IMR-90 (cell line): Measurements from ENCODE around the gene RUNX1. TPM values are rescaled to one million over a fixed set of nuclear protein-coding genes. Genes with fewer than 3 reads are reported as not detected.

Source experiments
- ATAC-seq: fragments of 200-7000 bp; cut with Tn5 transposase; 2 replicates; pipeline ENCODE4 v1.9.1; 2020; ENCODE audit warnings: low read depth, mild to moderate bottlenecking, moderate library complexity
- BruUV-seq: library from RNA; stranded (reverse); fragments of 400-500 nt; replicated peaks from 2 replicates; lab custom pipeline; 2021; lab: Mats Ljungman, UMichigan
- CTCF ChIA-PET: fragments of 300-600 bp; formaldehyde crosslinking; extraction: SDS; loops from one replicate; lab custom pipeline; 2021; ENCODE audit warnings: antibody characterized with exemption; lab: Yijun Ruan, JAX
- POLR2A ChIA-PET: fragments of 300-600 bp; sonication (Branson Sonifier 250); formaldehyde crosslinking; loops from one replicate; lab custom pipeline; 2022; ENCODE audit warnings: antibody characterized with exemption; ENCODE audit not compliant: unreplicated experiment; lab: Charles Lee
- DNase-seq: peaks from one replicate; pipeline ENCODE4 v3.0.0; 2013
- H2AFZ ChIP-seq: replicated peaks from 2 replicates; pipeline ENCODE3; 2013; ENCODE audit warnings: low read length, mild to moderate bottlenecking; ENCODE audit not compliant: poor library complexity
- H2AK5ac ChIP-seq: 2 replicates; pipeline ENCODE4 v1.6.1; 2013; ENCODE audit warnings: low read depth, low read length, inconsistent platforms
- H2AK9ac ChIP-seq: replicated peaks from 2 replicates; pipeline ENCODE3; 2013; ENCODE audit warnings: mild to moderate bottlenecking, low read depth, low read length, moderate library complexity; ENCODE audit not compliant: poor library complexity
- H2BK120ac ChIP-seq: 2 replicates; pipeline ENCODE4 v1.6.1; 2013; ENCODE audit warnings: low read depth, low read length, inconsistent platforms
- H2BK15ac ChIP-seq: 3 replicates; pipeline ENCODE4 v1.6.1; 2013; ENCODE audit warnings: low read depth, low read length, inconsistent platforms
- H2BK20ac ChIP-seq: 2 replicates; pipeline ENCODE4 v1.6.1; 2013; ENCODE audit warnings: low read depth, mild to moderate bottlenecking, inconsistent platforms, low read length, moderate library complexity
- H2BK5ac ChIP-seq: 2 replicates; pipeline ENCODE4 v1.6.1; 2013; ENCODE audit warnings: mild to moderate bottlenecking, low read depth, low read length, inconsistent platforms; ENCODE audit not compliant: poor library complexity, severe bottlenecking
- H3K14ac ChIP-seq: replicated peaks from 2 replicates; pipeline ENCODE4 v1.6.1; 2013; ENCODE audit warnings: low read depth, low read length, inconsistent platforms
- H3K18ac ChIP-seq: 2 replicates; pipeline ENCODE4 v1.6.1; 2013; ENCODE audit warnings: low read depth, low read length, control low read depth
- H3K23ac ChIP-seq: 2 replicates; pipeline ENCODE4 v1.6.1; 2013; ENCODE audit warnings: low read depth, low read length, inconsistent platforms
- H3K27ac ChIP-seq: 2 replicates; pipeline ENCODE4 v1.5.1; 2013; ENCODE audit warnings: mild to moderate bottlenecking, control low read depth, low read length; ENCODE audit not compliant: insufficient read depth
- H3K27me3 ChIP-seq: 2 replicates; pipeline ENCODE4 v1.6.1; 2013; ENCODE audit warnings: low read length; ENCODE audit not compliant: control insufficient read depth, insufficient read depth
- H3K36me3 ChIP-seq: 2 replicates; pipeline ENCODE4 v1.6.1; 2013; ENCODE audit warnings: low read length, mixed read lengths; ENCODE audit not compliant: control insufficient read depth, insufficient read depth
- H3K4ac ChIP-seq: 2 replicates; pipeline ENCODE4 v1.6.1; 2013; ENCODE audit warnings: low read depth, low read length, inconsistent platforms
- H3K4me1 ChIP-seq: 2 replicates; pipeline ENCODE4 v1.6.1; 2013; ENCODE audit warnings: low read length, mixed read lengths; ENCODE audit not compliant: control insufficient read depth, insufficient read depth
- H3K4me2 ChIP-seq: 2 replicates; pipeline ENCODE4 v1.6.1; 2013; ENCODE audit warnings: low read depth, mild to moderate bottlenecking, control low read depth, low read length, moderate library complexity
- H3K4me3 ChIP-seq: 2 replicates; pipeline ENCODE4 v1.5.1; 2013; ENCODE audit warnings: low read depth, mild to moderate bottlenecking, control low read depth, low read length, moderate library complexity; ENCODE audit not compliant: insufficient read depth
- H3K56ac ChIP-seq: 2 replicates; pipeline ENCODE4 v1.6.1; 2013; ENCODE audit warnings: low read length, inconsistent platforms; ENCODE audit not compliant: insufficient read depth; ENCODE audit errors: extremely low read depth
- H3K79me1 ChIP-seq, 2 experiments: 2 replicates each; pipeline ENCODE4 v1.6.1; 2013; ENCODE audit warnings: low read length in 2 of 2, inconsistent platforms in 1 of 2, low read depth in 1 of 2
- H3K9ac ChIP-seq: 2 replicates; pipeline ENCODE4 v1.6.1; 2013; ENCODE audit warnings: low read depth, low read length, control low read depth
- H3K9me1 ChIP-seq: 2 replicates; pipeline ENCODE4 v1.6.1; 2013; ENCODE audit warnings: low read length, inconsistent platforms; ENCODE audit not compliant: insufficient read depth
- H3K9me3 ChIP-seq: 2 replicates; pipeline ENCODE4 v1.6.1; 2013; ENCODE audit warnings: low read length; ENCODE audit not compliant: control insufficient read depth, insufficient read depth
- H4K20me1 ChIP-seq: 2 replicates; pipeline ENCODE4 v1.6.1; 2013; ENCODE audit warnings: low read length, inconsistent platforms; ENCODE audit not compliant: insufficient read depth
- H4K5ac ChIP-seq: 2 replicates; pipeline ENCODE4 v1.6.1; 2013; ENCODE audit warnings: mild to moderate bottlenecking, low read depth, low read length, control low read depth
- H4K8ac ChIP-seq, 2 experiments: 2 replicates each; pipeline ENCODE4 v1.6.1; 2013; ENCODE audit warnings: low read depth in 2 of 2, low read length in 2 of 2, control low read depth in 1 of 2, inconsistent platforms in 1 of 2
- H4K91ac ChIP-seq: 2 replicates; pipeline ENCODE4 v1.6.1; 2013; ENCODE audit warnings: low read depth, low read length, inconsistent platforms; ENCODE audit not compliant: insufficient read depth
- BHLHE40 ChIP-seq: fragments of 150-350 bp; IDR thresholded peaks from 2 replicates; pipeline ENCODE4 v1.6.1; 2016; ENCODE audit warnings: mild to moderate bottlenecking, low read depth, low read length
- CEBPB ChIP-seq: IDR thresholded peaks from 2 replicates; pipeline ENCODE4 v1.6.1; 2012; ENCODE audit warnings: low read depth, low read length, improper control_type of control experiment
- CHD1 ChIP-seq: IDR thresholded peaks from 2 replicates; pipeline ENCODE4 v1.6.1; 2012; ENCODE audit warnings: low read depth, low read length, improper control_type of control experiment
- FOS ChIP-seq: fragments of 150-350 bp; IDR thresholded peaks from 2 replicates; pipeline ENCODE4 v1.6.1; 2016; ENCODE audit warnings: low read depth, low read length
- MAFK ChIP-seq: IDR thresholded peaks from 2 replicates; pipeline ENCODE4 v1.6.1; 2012; ENCODE audit warnings: low read depth, low read length, improper control_type of control experiment
- MAZ ChIP-seq: IDR thresholded peaks from 2 replicates; pipeline ENCODE4 v1.6.1; 2012; ENCODE audit warnings: low read depth, mild to moderate bottlenecking, low read length, improper control_type of control experiment, moderate library complexity, borderline replicate concordance
- MXI1 ChIP-seq: IDR thresholded peaks from 2 replicates; pipeline ENCODE4 v1.6.1; 2012; ENCODE audit warnings: low read depth, mild to moderate bottlenecking, low read length, moderate library complexity, borderline replicate concordance
- NFE2L2 ChIP-seq: fragments of 150-350 bp; IDR thresholded peaks from 2 replicates; pipeline ENCODE4 v1.6.1; 2016; ENCODE audit warnings: low read depth, mild to moderate bottlenecking, low read length
- POLR2A ChIP-seq: IDR thresholded peaks from 2 replicates; pipeline ENCODE4 v1.6.1; 2012; ENCODE audit warnings: mild to moderate bottlenecking, low read depth, low read length
- RAD21 ChIP-seq: IDR thresholded peaks from 2 replicates; pipeline ENCODE4 v1.6.1; 2012; ENCODE audit warnings: low read length, improper control_type of control experiment
- RCOR1 ChIP-seq: IDR thresholded peaks from 2 replicates; pipeline ENCODE4 v1.6.1; 2012; ENCODE audit warnings: mild to moderate bottlenecking, low read length, improper control_type of control experiment; ENCODE audit not compliant: insufficient replicate concordance
- RFX5 ChIP-seq: IDR thresholded peaks from 2 replicates; pipeline ENCODE4 v1.8.0; 2012; ENCODE audit warnings: low read depth, mild to moderate bottlenecking, low read length, moderate library complexity
- SMC3 ChIP-seq: fragments of 150-350 bp; IDR thresholded peaks from 2 replicates; pipeline ENCODE4 v1.6.1; 2016; ENCODE audit warnings: low read depth, mild to moderate bottlenecking, antibody characterized with exemption, low read length, moderate library complexity
- WGBS, 2 experiments: methylation state at CpG; one replicate each; pipeline versions ENCODE4 v1.1.5 to v1.1.7; 2013; ENCODE audit warnings: missing lambda C conversion rate in 2 of 2; ENCODE audit not compliant: insufficient read length in 1 of 2; ENCODE audit errors: extremely low coverage in 2 of 2; 5-methylcytosine and 5-hydroxymethylcytosine counted together
- dilution Hi-C: fragments of 300-500 bp; cut with HindIII; formaldehyde crosslinking; loops from one replicate; pipeline ENCODE4 v1.14.3; 2018; ENCODE audit warnings: low sequenced_read_pairs; ENCODE audit not compliant: unreplicated experiment
- in situ Hi-C: fragments of 300-500 bp; cut with MboI; formaldehyde crosslinking; loops from 3 replicates; pipeline ENCODE4 v1.14.3; 2019; ENCODE audit warnings: low sequenced_read_pairs, inconsistent platforms, mixed read lengths
- intact Hi-C: fragments of 100-400 bp; cut with micrococcal nuclease; formaldehyde crosslinking; loops from 2 replicates; pipeline ENCODE4 v1.10.0; 2022
- polyA plus RNA-seq, 3 experiments: library from polyadenylated mRNA; depleted of rRNA; stranded (reverse); fragments of >200 nt; gene quantifications; 2 replicates each; pipeline ENCODE4 v1.2.3, GENCODE V29; 2012; ENCODE audit warnings: low replicate concordance in 1 of 3
- total RNA-seq: library from RNA; depleted of rRNA; stranded (reverse); fragments of >200 nt; gene quantifications from 2 replicates; pipeline ENCODE4 v1.2.3, GENCODE V29; 2012
- TF ChIP-seq, protein P1 (sequence below): fragments of 150-350 bp; IDR thresholded peaks from 2 replicates; pipeline ENCODE4 v1.6.1; 2017; ENCODE audit warnings: mild to moderate bottlenecking, antibody characterized with exemption, low read length, low read depth
- TF ChIP-seq, protein P2 (sequence below): conservative IDR thresholded peaks from 2 replicates; pipeline ENCODE4 v1.5.1; 2012; ENCODE audit warnings: mild to moderate bottlenecking, low read depth, low read length, improper control_type of control experiment
- TF ChIP-seq, protein P3 (sequence below): fragments of 150-350 bp; IDR thresholded peaks from 2 replicates; pipeline ENCODE4 v1.6.1; 2016; ENCODE audit warnings: low read depth, mild to moderate bottlenecking, low read length, moderate library complexity, borderline replicate concordance

RUNX1 gene
- total and polyA plus RNA-seq, 2 of the 4 experiments (the other 2 are of a cell fraction), result 34.5 to 56.5 TPM

DNA sequence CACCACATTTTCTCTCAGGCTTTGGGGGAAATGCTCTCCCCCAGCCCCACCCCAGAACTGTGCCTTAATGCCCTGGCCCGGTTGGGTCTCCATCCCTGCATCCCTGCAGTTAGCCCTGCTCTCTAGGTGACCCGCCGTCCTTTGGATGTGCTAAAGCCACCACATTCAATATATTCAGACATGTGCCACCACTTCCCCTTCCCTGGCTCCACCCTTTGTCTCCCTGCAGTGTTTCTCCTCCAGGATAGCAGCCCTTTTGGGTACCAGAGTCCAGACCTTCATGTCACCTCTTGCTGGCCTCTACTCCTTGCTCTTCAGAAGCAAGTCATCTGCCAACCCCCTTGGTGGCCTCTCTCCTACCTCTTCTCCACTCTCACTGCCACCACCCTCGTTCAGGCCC, 41.8 kb downstream of the RUNX1 start:
- no peak overlapping the region for H2AFZ ChIP-seq
- peak overlapping the region; percentile 16; the same call in 1 of the 3 replicates for H2BK15ac ChIP-seq
- no peak overlapping the region for H3K9ac ChIP-seq
- dilution Hi-C loops (no loop called here), in situ Hi-C loops (no loop called here), intact Hi-C loops (no loop called here)
- H2AK9ac ChIP-seq, result no peak overlapping the region
- BruUV-seq, result no TSS peak
- H2BK20ac ChIP-seq, result no peak overlapping the region
- no peak overlapping the region for H3K4me2 ChIP-seq
- H3K4me1 ChIP-seq, result peaks cover 15% of the 10 kb centered on the region
- WGBS, 2 experiments, result 100% methylated on average over 3 of the region's 4 CpGs; no CpG with 5 or more reads in 1 of the 2 experiments
- no peak overlapping the region for H3K23ac ChIP-seq
- DNase-seq, result no peak
- H3K9me3 ChIP-seq, result no peaks in the 10 kb centered on the region
- no peak overlapping the region for H3K4me3 ChIP-seq
- H3K18ac ChIP-seq, result no peak overlapping the region
- H3K36me3 ChIP-seq, result no peaks in the 10 kb centered on the region
- no peak overlapping the region for H4K91ac ChIP-seq
- no peak overlapping the region for H3K14ac ChIP-seq
- TF ChIP-seq RFX5, result no peak
- no peak for TF ChIP-seq CEBPB
- no peak for TF ChIP-seq NFE2L2
- no peak for TF ChIP-seq CHD1
- no peak for TF ChIP-seq RCOR1
- TF ChIP-seq, protein P1, sequence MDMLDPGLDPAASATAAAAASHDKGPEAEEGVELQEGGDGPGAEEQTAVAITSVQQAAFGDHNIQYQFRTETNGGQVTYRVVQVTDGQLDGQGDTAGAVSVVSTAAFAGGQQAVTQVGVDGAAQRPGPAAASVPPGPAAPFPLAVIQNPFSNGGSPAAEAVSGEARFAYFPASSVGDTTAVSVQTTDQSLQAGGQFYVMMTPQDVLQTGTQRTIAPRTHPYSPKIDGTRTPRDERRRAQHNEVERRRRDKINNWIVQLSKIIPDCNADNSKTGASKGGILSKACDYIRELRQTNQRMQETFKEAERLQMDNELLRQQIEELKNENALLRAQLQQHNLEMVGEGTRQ, result no peak
- TF ChIP-seq MAZ, result no peak
- TF ChIP-seq, protein P2, sequence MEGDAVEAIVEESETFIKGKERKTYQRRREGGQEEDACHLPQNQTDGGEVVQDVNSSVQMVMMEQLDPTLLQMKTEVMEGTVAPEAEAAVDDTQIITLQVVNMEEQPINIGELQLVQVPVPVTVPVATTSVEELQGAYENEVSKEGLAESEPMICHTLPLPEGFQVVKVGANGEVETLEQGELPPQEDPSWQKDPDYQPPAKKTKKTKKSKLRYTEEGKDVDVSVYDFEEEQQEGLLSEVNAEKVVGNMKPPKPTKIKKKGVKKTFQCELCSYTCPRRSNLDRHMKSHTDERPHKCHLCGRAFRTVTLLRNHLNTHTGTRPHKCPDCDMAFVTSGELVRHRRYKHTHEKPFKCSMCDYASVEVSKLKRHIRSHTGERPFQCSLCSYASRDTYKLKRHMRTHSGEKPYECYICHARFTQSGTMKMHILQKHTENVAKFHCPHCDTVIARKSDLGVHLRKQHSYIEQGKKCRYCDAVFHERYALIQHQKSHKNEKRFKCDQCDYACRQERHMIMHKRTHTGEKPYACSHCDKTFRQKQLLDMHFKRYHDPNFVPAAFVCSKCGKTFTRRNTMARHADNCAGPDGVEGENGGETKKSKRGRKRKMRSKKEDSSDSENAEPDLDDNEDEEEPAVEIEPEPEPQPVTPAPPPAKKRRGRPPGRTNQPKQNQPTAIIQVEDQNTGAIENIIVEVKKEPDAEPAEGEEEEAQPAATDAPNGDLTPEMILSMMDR, result no peak
- TF ChIP-seq BHLHE40, result no peak
- TF ChIP-seq MXI1, result no peak
- no peak for TF ChIP-seq POLR2A
- TF ChIP-seq, protein P3, sequence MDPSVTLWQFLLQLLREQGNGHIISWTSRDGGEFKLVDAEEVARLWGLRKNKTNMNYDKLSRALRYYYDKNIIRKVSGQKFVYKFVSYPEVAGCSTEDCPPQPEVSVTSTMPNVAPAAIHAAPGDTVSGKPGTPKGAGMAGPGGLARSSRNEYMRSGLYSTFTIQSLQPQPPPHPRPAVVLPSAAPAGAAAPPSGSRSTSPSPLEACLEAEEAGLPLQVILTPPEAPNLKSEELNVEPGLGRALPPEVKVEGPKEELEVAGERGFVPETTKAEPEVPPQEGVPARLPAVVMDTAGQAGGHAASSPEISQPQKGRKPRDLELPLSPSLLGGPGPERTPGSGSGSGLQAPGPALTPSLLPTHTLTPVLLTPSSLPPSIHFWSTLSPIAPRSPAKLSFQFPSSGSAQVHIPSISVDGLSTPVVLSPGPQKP, result no peak
- no peak for TF ChIP-seq SMC3
- TF ChIP-seq FOS, result no peak
- no peak for TF ChIP-seq MAFK
- no peak for TF ChIP-seq RAD21
- H4K5ac ChIP-seq, result no peak overlapping the region
- H3K27me3 ChIP-seq, result no peaks in the 10 kb centered on the region
- ChIA-PET POLR2A (no interaction called here), CTCF (interaction anchor here (0.7 kb wide), 1 partner anchor 11 kb away, joined by 3 read pairs; no protein-coding TSS in a partner anchor)
- H3K4ac ChIP-seq, result no peak overlapping the region
- peaks cover 20% of the 10 kb centered on the region for H3K9me1 ChIP-seq
- H3K27ac ChIP-seq, result no peak overlapping the region
- H2BK5ac ChIP-seq, result no peak overlapping the region
- H2AK5ac ChIP-seq, result peak overlapping the region; percentile 5; the same call in 1 of the 2 replicates
- no peak overlapping the region for H4K8ac ChIP-seq
- H4K20me1 ChIP-seq, result no peaks in the 10 kb centered on the region
- ATAC-seq, result no peak
- H2BK120ac ChIP-seq, result no peak overlapping the region
- H3K56ac ChIP-seq, result no peak overlapping the region
- H3K79me1 ChIP-seq, result peaks cover 0 to 21% of the 10 kb centered on the region in 2 experiments; a peak in 2 of 4 replicates
